Measurements from ENCODE around the gene PRKG1.

GRCh38 chr10:51599647-51600046 is 525.4 kb downstream of the PRKG1 start:
- TF ChIP-seq TAF1 (IDR thresholded peaks at IDR 0.05; ENCODE audit: low read depth) (no peak), EP300 (IDR thresholded peaks at IDR 0.05; ENCODE audit: borderline replicate concordance) (no peak), MAX (IDR thresholded peaks at IDR 0.05) (no peak), YY1 (IDR thresholded peaks at IDR 0.05; ENCODE audit: low read depth) (no peak)

Measured in Ishikawa (cell line).